HG03060 (cell line): ENCODE measurements around the gene NR2C2.

ENCODE experiments used
- ATAC-seq: cut with Tn5 transposase; IDR thresholded peaks from one replicate; pipeline ENCODE4 v1.9.1; 2021; ENCODE audit warnings: low read depth, moderate number of reproducible peaks; ENCODE audit not compliant: unreplicated experiment

The NR2C2 gene

GRCh38 chr3:15014606-15015328 lies 67.4 kb downstream of the NR2C2 start:
- no peak for ATAC-seq

DNA sequence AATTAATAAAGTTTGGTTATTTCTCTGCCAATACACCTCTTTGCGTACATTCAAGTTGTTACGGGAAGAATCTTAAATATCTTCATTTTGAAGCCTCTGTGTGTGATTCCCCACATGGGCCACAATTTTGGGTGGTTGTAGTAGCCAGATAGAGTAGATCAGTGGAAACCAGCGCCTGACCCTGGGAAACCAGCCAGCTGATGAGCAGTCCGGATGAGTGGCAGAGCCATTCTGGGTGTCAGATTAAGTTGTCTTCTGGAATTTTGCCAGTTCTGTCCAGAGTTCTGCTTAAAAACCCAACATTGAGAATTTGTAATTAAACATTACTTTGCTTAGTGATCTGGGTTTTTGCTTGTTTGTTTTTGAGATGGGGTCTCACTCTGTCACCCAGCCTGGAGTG lies 68.1 kb downstream of the NR2C2 start:
- ATAC-seq = no peak

- ATAC-seq = no peak
Observed at GRCh38 chr3:15017191-15017590, 69.8 kb downstream of the NR2C2 start.

DNA sequence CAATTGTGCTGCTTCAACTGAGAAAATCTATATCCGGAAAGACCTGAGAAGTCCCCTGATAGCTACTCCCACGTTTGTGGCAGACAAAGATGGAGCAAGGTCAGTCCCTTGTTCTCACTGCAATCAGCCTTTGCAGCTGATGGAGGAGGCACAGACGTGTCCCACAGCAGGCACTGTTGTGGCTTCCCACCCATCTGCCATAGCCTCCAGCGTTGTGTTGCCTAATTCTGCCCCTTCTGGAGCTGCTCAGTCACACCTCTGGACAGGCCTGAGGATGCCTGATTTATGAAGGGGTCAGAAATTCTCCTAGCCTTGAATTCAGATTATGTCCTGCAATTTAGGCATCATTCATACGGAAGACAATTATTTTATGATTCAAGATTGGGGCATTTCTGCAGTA lies 75.9 kb downstream of the NR2C2 start:
- ATAC-seq = no peak

- ATAC-seq = no peak
Observed at GRCh38 chr3:15023719-15024118, 76.3 kb downstream of the NR2C2 start.

DNA sequence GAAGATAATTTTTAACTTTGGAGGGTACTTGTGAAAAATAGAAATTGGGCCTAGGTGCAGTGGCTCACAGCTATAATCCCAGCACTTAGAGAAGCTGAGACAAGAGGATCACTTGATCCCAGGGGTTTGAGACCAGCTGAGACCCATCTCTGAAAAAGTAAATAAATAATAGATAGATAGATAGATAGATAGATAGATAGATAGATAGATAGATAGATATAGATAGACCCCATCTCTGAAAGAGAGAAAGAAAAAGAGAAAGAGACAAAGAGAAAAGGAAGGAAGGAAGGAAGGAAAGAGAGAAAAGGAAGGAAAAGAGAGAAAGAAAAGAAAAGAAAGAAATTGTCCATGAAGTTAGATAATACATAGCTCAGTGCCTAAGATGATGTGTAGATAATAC lies 82.2 kb downstream of the NR2C2 start:
- no peak for ATAC-seq

DNA sequence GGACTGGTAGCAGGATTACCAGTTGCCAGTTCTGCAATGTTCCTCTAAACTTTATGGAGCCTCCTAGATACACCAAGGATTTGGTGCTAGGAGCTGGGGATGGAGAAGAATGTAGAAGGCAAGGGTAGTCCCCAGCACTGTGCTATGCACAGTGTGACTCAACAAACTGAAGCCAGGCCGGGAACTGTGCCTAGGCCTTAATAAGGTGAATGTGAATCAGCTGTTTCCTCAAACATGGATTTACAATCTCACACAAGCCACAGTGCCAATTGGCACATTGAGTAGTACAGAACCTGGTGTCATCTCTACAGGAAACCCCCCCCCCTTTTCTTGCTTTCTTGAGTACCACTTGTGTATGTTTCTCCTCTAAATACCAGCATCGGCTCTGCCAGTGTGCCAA lies 85.3 kb downstream of the NR2C2 start:
- ATAC-seq = no peak

- no peak for ATAC-seq
Observed at GRCh38 chr3:15033103-15033502, 85.7 kb downstream of the NR2C2 start.

DNA sequence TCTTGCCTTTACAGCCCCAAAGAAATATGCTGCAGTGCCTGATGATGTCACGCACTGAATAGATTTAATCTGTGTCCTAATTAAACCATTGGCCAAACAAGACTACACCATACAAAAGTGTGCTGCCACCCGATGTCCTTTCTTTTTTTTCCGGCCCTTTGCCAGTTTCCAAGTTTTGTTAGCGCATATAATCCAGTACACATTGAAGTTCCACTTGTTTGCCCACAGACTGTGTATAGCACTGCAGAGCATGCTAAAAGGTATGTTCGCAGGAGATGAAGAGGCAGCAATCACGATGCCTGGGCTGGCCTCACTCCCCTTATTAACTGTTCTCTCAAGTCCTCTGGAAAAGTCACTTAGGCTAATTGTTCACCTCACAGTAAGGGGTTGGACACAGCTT lies 90.9 kb downstream of the NR2C2 start:
- no peak for ATAC-seq

GRCh38 chr3:15040844-15041243 lies 93.5 kb downstream of the NR2C2 start:
- no peak for ATAC-seq

- ATAC-seq = no peak
Observed at GRCh38 chr3:15041950-15042349, 94.6 kb downstream of the NR2C2 start.

GRCh38 chr3:15042936-15043335 lies 95.6 kb downstream of the NR2C2 start:
- no peak for ATAC-seq

- no peak for ATAC-seq
Observed at GRCh38 chr3:15043408-15044171, 96.2 kb downstream of the NR2C2 start.

DNA sequence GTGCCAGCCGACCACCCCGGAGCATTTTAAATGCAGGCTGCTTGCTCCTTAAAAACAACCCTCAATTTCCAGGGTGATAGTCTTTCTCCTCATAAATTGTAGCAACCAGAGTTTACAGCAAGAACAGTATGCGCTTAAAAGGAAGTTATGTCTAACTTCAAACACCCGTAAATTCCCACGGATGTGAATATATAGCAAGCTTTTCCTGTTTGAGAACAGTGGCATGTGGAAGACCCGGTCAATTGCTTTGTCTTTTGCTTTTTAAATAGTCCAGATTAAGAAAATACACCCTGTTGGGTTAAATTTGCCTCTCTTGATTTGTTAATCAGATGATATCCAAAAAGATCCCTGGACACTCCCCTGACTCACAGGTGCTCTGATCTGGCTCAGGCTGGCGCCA lies 96.9 kb downstream of the NR2C2 start:
- no peak for ATAC-seq

- no peak for ATAC-seq
Observed at GRCh38 chr3:15045667-15046066, 98.3 kb downstream of the NR2C2 start.

DNA sequence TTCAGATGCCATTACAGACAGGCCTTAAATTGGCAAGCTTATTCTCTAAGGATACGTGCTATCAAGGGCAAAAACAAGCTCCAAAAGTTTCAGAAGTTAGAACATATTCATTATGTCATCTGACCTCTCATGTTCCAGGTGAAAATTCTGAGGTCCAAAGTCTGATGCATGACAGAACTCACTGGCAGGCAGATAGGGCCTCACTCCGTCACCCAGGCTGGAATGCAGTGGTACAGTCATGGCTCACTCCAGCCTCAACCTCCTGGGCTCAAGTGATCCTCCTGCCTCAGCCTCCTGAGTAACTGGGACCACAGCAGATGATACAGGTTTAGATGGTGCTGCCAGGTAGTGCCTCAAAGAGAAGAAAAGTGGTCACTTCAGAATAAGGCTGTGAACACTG lies 102.2 kb downstream of the NR2C2 start:
- no peak for ATAC-seq

DNA sequence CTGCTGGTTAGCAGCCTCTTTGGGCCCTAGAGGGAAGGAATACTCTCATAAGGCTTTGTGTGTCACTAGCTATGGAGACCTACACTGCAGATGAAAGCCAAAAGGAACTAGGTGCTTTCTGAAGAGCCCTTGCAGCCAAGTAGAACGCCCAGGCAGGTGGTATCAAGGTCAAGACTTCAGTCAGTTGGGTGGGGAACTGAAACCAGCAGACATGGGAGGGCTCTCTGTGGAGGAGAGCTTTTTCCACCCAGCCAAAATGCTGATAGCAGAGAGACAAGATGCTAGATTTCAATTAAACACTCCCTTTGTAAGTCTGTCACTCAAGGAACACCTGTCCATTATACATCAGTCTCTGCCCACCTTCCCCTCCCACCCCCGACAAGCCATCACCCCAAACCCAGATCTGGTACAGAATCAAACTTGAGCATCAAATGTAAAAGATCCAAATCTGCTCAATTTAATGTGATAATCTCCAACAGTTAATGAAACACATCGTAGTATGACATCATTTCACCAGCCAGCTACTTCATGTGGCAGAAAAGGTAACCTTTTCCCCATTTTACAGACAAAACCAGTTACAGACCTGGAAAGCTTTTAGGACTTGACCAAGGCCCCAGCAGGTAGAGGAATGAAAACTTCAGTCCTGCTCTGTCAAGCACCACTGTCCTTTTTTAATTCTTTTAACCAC lies 103.2 kb downstream of the NR2C2 start:
- ATAC-seq = peak; percentile 58

- no peak for ATAC-seq
Observed at GRCh38 chr3:15051531-15051930, 104.1 kb downstream of the NR2C2 start.

DNA sequence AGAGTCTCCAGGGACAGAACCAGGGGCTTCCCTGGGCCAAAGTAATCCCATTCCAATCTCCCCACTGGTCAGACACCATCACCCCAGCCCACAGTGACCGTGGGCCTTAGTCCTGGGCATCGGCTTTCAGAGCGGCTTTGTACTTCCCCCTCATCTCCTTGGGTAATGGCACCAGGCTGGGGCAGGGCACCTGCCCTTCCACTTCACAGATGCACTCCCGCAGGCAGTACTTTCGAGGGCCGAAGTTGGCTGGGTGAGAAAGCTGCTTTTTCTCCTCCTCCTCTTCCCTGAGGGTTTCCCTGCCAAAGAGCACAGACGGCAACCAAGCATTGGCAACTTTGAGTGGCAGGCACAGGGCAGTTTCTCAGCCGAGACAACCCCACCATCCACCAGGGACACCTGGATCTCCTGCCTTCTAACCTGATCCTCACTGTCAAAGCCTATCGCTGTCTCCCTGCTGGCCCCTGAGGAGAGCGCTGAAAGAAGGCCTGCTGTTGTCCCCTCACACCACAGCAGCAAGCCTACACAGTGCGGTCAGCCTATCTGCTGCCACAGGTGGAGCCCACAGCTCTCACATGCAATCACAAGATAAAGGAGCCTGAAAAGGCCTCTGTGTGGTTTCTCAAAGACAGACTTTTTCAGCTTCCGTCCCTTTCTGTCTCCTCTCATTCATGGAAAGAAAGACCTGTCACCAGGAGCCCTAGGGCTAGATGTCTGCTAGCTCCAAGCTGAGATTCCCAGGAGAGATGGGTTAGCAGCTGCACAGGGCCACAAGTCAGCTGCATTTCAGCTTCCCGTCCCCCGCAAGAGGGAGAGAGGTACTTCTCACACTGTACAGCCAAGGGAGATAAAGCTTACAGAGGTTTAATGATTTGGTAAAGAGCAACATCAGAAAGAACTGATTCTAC lies 105.2 kb downstream of the NR2C2 start:
- ATAC-seq = no peak

- ATAC-seq = no peak
Observed at GRCh38 chr3:15053541-15053940, 106.2 kb downstream of the NR2C2 start.
